ENCODE results near the gene ST6GALNAC3. TPM values are rescaled to one million over a fixed set of nuclear protein-coding genes. Genes with fewer than 3 reads are reported as not detected.

The ST6GALNAC3 gene
- total RNA-seq, 1 experiment from 2014 or later: 2.2 TPM

DNA sequence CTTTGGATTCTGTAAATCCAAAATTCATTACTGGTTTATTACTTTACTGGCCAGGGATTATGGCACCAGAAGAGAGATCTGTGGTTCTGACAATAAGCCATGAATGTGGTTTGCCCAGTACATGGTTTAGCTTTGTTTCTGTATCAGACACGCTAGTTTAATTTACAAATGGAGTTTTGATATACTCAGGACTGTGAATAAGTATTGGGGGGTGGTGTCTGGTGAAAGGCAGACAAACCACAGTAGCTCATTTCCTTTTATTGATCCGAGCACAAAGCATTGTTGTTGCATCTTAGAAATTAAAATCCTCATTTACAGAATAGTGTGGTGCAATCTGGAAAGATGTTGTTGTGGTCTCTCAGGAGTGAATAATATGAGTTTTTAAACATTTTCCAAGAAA lies 96.0 kb downstream of the ST6GALNAC3 start:
- no peak overlapping the region for H2AFZ ChIP-seq (ENCODE audit: low read depth, low read length, poor library complexity, severe bottlenecking)
- no peak overlapping the region for H3K27ac ChIP-seq (ENCODE audit: low read depth, low read length)
- H3K79me2 ChIP-seq (ENCODE audit: insufficient read depth, low read length): no peaks in the 10 kb centered on the region
- no peak for TF ChIP-seq ZFX (IDR thresholded peaks at IDR 0.05)
- H3K9me3 ChIP-seq (ENCODE audit: control insufficient read depth in 1 of 2, insufficient read depth in 1 of 2, low read depth in 1 of 2, low read length in 2 of 2): no peaks in the 10 kb centered on the region
- H4K20me1 ChIP-seq (ENCODE audit: insufficient read depth): no peaks in the 10 kb centered on the region
- no peak overlapping the region for H3K9ac ChIP-seq (ENCODE audit: low read length)
- H3K4me3 ChIP-seq (replicated peaks in 1 of 2; ENCODE audit: low read depth in 1 of 2, low read length in 2 of 2): no peak overlapping the region
- RAD21 ChIA-PET (ENCODE audit: low non-redundant PET in 1 of 2, low total read pairs in 2 of 2, uncharacterized antibody in 2 of 2, unreplicated experiment in 2 of 2): no interaction called here
- CTCF ChIA-PET: no interaction called here
- BruUV-seq (replicated peaks): no TSS peak
- ATAC-seq (no peak), DNase-seq (ENCODE audit: low read depth, low spot score) (no peak)
- no peaks in the 10 kb centered on the region for H3K27me3 ChIP-seq (ENCODE audit: insufficient read depth, low read length)
- no peak overlapping the region for H3K4me2 ChIP-seq (ENCODE audit: low read length)
- no peaks in the 10 kb centered on the region for H3K9me2 ChIP-seq (ENCODE audit: insufficient read depth)
- intact Hi-C loops (cut with micrococcal nuclease): no loop called here
- POLR2A ChIA-PET: no interaction called here
- no peaks in the 10 kb centered on the region for H3K36me3 ChIP-seq (ENCODE audit: control insufficient read depth in 1 of 2, insufficient read depth in 2 of 2, low read length in 2 of 2)
- H3K4me1 ChIP-seq (ENCODE audit: control insufficient read depth in 1 of 2, insufficient read depth in 2 of 2, low read length in 2 of 2): no peaks in the 10 kb centered on the region

- Histone ChIP-seq H3K27me3 (ENCODE audit: insufficient read depth, low read length) (no peaks in the 10 kb centered on the region), H3K4me1 (ENCODE audit: control insufficient read depth in 1 of 2, insufficient read depth in 2 of 2, low read length in 2 of 2) (peaks cover 0 to 4% of the 10 kb centered on the region in 2 experiments; a peak in 1 of 4 replicates), H2AFZ (ENCODE audit: low read depth, low read length, poor library complexity, severe bottlenecking) (no peak overlapping the region), H3K4me2 (ENCODE audit: low read length) (no peak overlapping the region), H3K36me3 (ENCODE audit: control insufficient read depth in 1 of 2, insufficient read depth in 2 of 2, low read length in 2 of 2) (no peaks in the 10 kb centered on the region), H3K27ac (ENCODE audit: low read depth, low read length) (no peak overlapping the region), H4K20me1 (ENCODE audit: insufficient read depth) (no peaks in the 10 kb centered on the region), H3K4me3 (replicated peaks in 1 of 2; ENCODE audit: low read depth in 1 of 2, low read length in 2 of 2) (no peak overlapping the region), H3K9ac (ENCODE audit: low read length) (no peak overlapping the region), H3K9me2 (ENCODE audit: insufficient read depth) (peaks cover 3% of the 10 kb centered on the region; the same call in 1 of the 2 replicates), H3K9me3 (ENCODE audit: control insufficient read depth in 1 of 2, insufficient read depth in 1 of 2, low read depth in 1 of 2, low read length in 2 of 2) (no peaks in the 10 kb centered on the region), H3K79me2 (ENCODE audit: insufficient read depth, low read length) (no peaks in the 10 kb centered on the region)
- no TSS peak for BruUV-seq (replicated peaks)
- intact Hi-C loops (cut with micrococcal nuclease): no loop called here
- CTCF ChIA-PET: no interaction called here
- RAD21 ChIA-PET (ENCODE audit: low non-redundant PET in 1 of 2, low total read pairs in 2 of 2, uncharacterized antibody in 2 of 2, unreplicated experiment in 2 of 2): no interaction called here
- POLR2A ChIA-PET: no interaction called here
- TF ChIP-seq SIN3A (IDR thresholded peaks at IDR 0.05; ENCODE audit: low read depth) (no peak), POLR2AphosphoS5 (IDR thresholded peaks at IDR 0.05; ENCODE audit: low read depth, low read length) (no peak), EZH2phosphoT487 (IDR thresholded peaks at IDR 0.05; ENCODE audit: borderline replicate concordance) (no peak), FOSL1 (IDR thresholded peaks at IDR 0.05; ENCODE audit: low read depth) (no peak)
- ATAC-seq (no peak), DNase-seq (ENCODE audit: low read depth, low spot score) (no peak)
These were observed 101.5 kb downstream of the ST6GALNAC3 start for GRCh38 chr1:76176000-76176399.

All from HCT116 (cell line).